Neutrophil (primary cell): ENCODE data around the gene ZC3H10.

ENCODE experiments used
- H3K27ac ChIP-seq: fragments of 200-600 bp; sonication (generic); 2 replicates; pipeline ENCODE4 v1.5.1; 2016; ENCODE audit warnings: mild to moderate bottlenecking, moderate library complexity
- H3K27me3 ChIP-seq: fragments of 200-600 bp; sonication (generic); 2 replicates; pipeline ENCODE4 v1.6.0; 2016; ENCODE audit warnings: mild to moderate bottlenecking
- H3K36me3 ChIP-seq: fragments of 200-600 bp; sonication (generic); 2 replicates; pipeline ENCODE4 v1.5.1; 2017
- H3K4me1 ChIP-seq, 2 experiments: fragments of 200-600 bp in 1 of 2; sonication (generic) in 1 of 2; 1 replicate in 1 of 2; 2 replicates in 1 of 2; pipeline versions ENCODE4 v1.5.1 to v1.6.1; 2013 to 2016; ENCODE audit warnings: low read depth in 1 of 2, low read length in 1 of 2, mild to moderate bottlenecking in 1 of 2, moderate library complexity in 1 of 2; ENCODE audit not compliant: control insufficient read depth in 1 of 2, insufficient read depth in 1 of 2
- H3K4me3 ChIP-seq, 2 experiments: fragments of 200-600 bp in 1 of 2; sonication (generic) in 1 of 2; 1 replicate in 1 of 2; 2 replicates in 1 of 2; pipeline ENCODE4 v1.5.1; 2013 to 2016; ENCODE audit warnings: low read depth in 1 of 2, low read length in 1 of 2, mild to moderate bottlenecking in 1 of 2, moderate library complexity in 1 of 2
- H3K9me3 ChIP-seq: fragments of 200-600 bp; sonication (generic); 2 replicates; pipeline ENCODE4 v1.5.1; 2016
- TF ChIP-seq, protein P1 (sequence below): fragments of 200-600 bp; sonication (generic); IDR thresholded peaks from 2 replicates; pipeline ENCODE4 v1.5.1; 2016; ENCODE audit warnings: antibody characterized with exemption

The ZC3H10 gene

DNA sequence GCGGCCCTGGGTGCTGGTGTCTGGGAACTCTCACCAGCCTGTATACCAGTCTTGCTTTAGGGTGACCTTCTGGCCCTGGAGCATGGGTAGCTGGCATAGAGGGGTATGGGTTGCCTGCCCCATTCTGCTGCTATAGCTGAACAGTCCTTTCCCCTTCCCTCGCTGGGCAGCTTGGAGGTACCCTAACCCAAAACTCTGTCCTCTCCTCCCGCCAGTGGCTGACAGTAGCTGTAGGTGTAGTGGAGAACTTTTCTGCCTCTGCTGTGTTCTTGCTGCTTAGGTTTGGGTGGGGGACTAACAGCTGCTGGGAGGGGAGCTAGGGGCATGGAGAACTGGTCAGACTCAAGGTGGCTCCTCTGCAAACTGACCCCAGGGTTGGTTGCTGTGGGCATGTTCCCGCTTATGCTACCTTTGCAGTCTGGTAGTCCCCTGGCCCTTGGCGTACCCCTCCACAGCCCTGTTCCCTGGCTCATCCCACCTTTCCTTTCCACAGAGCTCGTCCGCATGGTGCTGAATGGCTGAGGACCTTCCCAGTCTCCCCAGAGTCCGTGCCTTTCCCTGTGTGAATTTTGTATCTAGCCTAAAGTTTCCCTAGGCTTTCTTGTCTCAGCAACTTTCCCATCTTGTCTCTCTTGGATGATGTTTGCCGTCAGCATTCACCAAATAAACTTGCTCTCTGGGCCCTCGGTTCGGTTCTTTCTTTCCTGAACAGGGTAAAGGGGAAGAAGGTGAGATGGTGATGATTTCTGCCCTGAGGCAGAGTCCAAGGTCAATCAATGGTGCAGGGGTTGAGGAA, 43.0 kb downstream of the ZC3H10 start:
- TF ChIP-seq, protein P1, sequence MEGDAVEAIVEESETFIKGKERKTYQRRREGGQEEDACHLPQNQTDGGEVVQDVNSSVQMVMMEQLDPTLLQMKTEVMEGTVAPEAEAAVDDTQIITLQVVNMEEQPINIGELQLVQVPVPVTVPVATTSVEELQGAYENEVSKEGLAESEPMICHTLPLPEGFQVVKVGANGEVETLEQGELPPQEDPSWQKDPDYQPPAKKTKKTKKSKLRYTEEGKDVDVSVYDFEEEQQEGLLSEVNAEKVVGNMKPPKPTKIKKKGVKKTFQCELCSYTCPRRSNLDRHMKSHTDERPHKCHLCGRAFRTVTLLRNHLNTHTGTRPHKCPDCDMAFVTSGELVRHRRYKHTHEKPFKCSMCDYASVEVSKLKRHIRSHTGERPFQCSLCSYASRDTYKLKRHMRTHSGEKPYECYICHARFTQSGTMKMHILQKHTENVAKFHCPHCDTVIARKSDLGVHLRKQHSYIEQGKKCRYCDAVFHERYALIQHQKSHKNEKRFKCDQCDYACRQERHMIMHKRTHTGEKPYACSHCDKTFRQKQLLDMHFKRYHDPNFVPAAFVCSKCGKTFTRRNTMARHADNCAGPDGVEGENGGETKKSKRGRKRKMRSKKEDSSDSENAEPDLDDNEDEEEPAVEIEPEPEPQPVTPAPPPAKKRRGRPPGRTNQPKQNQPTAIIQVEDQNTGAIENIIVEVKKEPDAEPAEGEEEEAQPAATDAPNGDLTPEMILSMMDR: no peak
- peaks cover 44 to 50% of the 10 kb centered on the region in 2 experiments for H3K4me1 ChIP-seq
- H3K27ac ChIP-seq: peak overlapping the region; percentile 96
- H3K36me3 ChIP-seq: peaks cover 66% of the 10 kb centered on the region
- peak overlapping the region; percentile 67 to 99 for H3K4me3 ChIP-seq
- no peaks in the 10 kb centered on the region for H3K27me3 ChIP-seq
- no peaks in the 10 kb centered on the region for H3K9me3 ChIP-seq

DNA sequence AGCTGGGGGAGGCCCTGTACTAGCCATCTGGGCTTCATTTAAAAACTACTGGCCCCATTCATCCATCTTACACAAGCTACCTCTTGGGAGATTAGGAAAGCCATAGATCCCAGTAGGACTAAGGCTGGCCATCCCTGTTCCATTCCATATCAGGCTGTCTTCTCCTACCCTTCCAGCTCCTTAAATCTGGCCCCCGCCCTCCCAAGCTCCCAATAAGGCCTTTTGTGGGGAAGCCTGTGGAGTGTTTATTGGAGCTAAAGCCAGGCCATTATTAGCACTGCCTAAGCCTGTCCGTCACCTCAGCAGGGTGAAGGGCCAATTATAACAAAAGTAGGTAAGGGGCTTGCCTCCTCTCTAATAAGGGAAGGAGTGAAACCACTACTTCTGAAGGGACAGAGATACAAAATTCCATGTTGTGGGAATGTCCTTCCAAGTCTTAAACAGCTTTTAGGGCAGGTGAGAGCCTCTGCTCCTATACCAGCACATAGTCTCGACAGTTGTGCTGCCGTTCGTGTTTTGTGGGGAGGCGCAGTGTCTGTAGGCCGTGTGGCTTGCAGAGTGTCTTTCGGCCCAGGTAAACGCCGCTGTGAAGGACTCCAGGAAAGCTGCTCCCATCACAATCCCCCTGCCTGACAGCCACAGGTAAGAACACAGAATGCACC, 43.8 kb downstream of the ZC3H10 start:
- TF ChIP-seq, protein P1: no peak
- Histone ChIP-seq H3K4me1 (peaks cover 42 to 45% of the 10 kb centered on the region in 2 experiments), H3K9me3 (no peaks in the 10 kb centered on the region), H3K36me3 (peaks cover 73% of the 10 kb centered on the region), H3K27ac (peak overlapping the region; percentile 96), H3K27me3 (no peaks in the 10 kb centered on the region), H3K4me3 (no peak overlapping the region)

DNA sequence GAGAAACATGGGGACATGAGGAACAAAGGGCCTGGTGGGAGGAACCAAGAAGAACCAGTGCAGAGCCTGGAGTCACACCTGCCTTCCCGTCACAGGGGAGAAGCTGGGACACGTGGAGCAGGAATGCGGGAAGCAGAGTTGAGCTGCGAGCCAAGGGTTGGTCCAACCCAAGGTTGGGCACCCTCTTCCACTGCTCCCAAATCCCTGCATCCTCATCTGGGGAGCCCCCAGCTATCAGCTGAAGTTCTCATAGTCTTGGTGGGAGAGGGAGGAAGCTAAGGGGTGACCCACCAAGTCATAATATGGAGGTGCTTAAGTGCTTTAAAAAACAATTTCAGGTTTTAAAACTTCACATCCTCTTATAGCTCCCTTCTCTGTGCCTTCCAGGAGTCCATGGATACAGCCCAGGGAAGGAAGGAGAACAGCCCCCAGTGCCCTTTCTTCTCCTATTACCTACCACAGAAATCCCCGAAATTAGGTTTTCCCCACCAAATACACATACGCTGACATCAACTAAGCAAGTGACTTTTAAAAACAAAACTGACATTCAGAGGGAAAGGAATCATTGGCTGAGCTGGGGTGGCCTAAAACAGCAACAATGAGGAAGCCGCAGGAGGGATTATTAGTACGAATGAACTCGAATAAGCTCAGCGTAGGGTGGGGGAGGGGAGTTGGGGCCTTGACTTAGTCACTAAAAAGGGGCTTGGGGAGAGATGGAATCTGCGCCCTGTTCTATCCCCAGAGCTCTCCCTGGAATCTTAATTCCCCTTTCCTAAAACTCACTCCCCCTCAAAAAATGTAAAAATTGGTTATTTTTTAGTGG, 44.6 kb downstream of the ZC3H10 start:
- Histone ChIP-seq H3K36me3 (peaks cover 81% of the 10 kb centered on the region), H3K4me1 (peaks cover 33 to 36% of the 10 kb centered on the region in 2 experiments), H3K4me3 (no peak overlapping the region), H3K27ac (peak overlapping the region; percentile 48), H3K27me3 (no peaks in the 10 kb centered on the region), H3K9me3 (no peaks in the 10 kb centered on the region)
- TF ChIP-seq, protein P1: no peak

DNA sequence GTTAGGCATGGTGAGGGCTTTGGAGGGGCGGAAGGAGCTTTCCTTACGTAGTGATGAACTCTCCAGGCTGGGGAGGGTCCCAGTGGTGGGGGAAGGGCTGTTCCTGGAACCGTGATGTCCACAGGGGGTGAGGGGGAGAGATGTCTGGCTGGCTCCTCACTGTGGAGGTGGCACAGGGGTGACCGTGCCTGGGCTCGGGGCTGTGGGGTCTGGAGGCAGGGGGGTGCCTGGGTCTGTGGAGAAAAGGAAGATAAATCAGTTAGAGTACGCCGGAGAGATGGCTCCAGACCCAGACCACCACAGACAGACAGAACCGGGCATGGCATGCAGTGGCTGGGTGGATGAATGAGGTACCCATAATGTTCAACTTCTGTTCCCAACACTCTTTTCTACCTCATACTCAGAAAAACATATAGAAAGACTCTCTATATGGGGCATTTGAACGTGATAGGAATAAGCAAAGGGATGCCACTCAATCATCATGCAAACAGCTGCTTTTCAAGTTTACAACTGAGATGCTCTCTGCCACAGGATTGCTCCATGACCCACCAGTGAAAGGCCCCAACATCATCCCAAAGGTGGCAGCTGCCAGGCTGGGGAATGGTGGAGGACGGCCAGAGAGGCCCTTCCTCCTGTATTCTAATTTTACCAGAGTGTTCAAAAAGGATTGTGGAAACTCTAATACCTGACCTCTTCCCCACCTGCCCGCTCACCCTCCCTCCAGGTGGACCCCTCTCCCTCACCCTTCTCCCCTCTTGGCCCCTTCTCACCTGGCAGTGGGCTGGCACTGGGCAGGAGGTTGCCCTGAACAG, 45.7 kb downstream of the ZC3H10 start:
- H3K27ac ChIP-seq: peak overlapping the region; percentile 50
- H3K4me3 ChIP-seq: no peak overlapping the region
- H3K9me3 ChIP-seq: no peaks in the 10 kb centered on the region
- TF ChIP-seq, protein P1: no peak
- H3K4me1 ChIP-seq: peaks cover 32% of the 10 kb centered on the region in 2 experiments
- H3K27me3 ChIP-seq: no peaks in the 10 kb centered on the region
- H3K36me3 ChIP-seq: peaks cover 90% of the 10 kb centered on the region

DNA sequence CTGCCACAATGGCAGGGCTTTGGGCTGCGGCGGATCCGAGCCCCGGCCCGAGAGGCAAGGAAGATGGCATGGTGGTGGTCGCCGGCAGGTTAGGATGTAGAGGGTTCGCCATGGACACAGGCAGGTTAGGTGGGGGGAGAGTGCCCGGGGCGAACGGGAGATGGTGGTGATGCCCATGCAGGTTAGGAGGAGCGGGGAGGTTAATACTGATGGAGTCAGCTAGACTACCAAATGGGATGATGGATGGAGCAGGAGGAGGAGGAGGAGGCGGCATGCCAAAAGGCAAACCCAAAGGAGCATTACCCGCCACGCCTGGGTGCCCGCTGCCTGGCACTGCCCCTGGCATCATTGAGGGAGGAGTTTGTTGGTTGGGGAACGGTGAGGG, 46.3 kb downstream of the ZC3H10 start:
- H3K9me3 ChIP-seq: no peaks in the 10 kb centered on the region
- H3K4me3 ChIP-seq: no peak overlapping the region
- TF ChIP-seq, protein P1: no peak
- peak overlapping the region; percentile 50 for H3K27ac ChIP-seq
- peaks cover 96% of the 10 kb centered on the region for H3K36me3 ChIP-seq
- peaks cover 26% of the 10 kb centered on the region in 2 experiments for H3K4me1 ChIP-seq
- H3K27me3 ChIP-seq: no peaks in the 10 kb centered on the region
